M059J (cell line): ENCODE data around the gene SSRP1. TPM values are rescaled to one million over a fixed set of nuclear protein-coding genes. Genes with fewer than 3 reads are reported as not detected.

ENCODE experiments used
- DNase-seq: peaks from one replicate; pipeline ENCODE4 v3.0.0-alpha.2; 2012; ENCODE audit warnings: low read depth
- total RNA-seq: library from RNA; depleted of rRNA; stranded (reverse); fragments of >200 nt; shearing (Covaris generic); gene quantifications from 2 replicates; pipeline ENCODE4 v1.2.3, GENCODE V29; 2014

SSRP1 gene
- total RNA-seq, 1 experiment from 2014 or later: 145 TPM

DNA sequence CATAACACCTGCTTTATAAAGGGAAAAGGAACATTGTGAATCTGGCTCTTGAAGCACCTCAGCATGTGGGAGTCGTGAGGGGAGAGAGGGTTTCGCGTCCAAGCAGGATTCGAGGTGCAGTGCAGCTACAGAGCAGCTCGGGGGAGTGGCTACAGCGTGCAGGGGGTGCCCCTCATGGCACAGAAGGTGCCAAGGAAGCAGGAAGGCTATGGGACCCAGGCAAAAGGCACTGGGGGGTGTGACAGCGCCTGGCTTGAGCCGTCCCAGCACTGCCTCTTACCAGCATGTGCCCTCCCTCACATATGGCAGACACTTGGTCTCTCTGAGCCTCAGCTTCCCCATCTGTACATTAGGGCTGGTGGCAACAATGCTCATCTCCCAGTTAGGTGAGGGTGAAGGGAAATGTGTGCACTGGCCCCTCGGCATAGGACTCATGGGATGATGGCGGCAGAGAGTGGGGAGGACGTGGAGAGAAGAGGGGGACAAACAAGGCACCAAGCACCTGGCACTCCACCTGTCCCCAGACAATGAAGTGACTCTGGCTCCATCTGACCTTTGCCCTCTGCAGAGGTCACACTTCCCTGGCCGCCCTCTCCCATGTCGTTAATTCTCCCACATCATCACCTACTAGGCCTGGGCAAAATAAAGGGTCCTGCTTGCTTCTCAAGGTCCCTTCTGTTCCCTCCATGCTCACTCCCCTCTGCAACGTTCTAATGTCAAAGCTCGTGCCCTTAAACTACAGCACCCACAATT is 21.3 kb downstream of the SSRP1 start:
- DNase-seq: no peak

DNA sequence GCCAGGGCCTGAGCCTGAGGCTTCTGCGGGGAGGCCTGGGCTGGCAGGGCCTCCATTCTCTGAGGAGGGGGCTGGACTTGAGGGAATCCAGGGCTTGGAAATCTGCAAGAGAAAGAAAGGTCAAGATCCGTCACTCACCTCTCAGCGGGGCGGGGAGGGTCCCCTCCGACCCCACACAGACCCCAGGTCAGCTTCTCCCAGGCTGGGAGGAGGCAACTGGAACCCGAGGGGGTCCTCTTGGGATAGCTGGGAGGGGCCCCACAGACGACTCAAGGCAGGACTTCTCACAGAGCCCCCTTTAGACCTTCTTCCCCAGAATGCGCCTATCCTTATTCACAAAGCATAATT is 21.9 kb downstream of the SSRP1 start:
- no peak for DNase-seq

DNA sequence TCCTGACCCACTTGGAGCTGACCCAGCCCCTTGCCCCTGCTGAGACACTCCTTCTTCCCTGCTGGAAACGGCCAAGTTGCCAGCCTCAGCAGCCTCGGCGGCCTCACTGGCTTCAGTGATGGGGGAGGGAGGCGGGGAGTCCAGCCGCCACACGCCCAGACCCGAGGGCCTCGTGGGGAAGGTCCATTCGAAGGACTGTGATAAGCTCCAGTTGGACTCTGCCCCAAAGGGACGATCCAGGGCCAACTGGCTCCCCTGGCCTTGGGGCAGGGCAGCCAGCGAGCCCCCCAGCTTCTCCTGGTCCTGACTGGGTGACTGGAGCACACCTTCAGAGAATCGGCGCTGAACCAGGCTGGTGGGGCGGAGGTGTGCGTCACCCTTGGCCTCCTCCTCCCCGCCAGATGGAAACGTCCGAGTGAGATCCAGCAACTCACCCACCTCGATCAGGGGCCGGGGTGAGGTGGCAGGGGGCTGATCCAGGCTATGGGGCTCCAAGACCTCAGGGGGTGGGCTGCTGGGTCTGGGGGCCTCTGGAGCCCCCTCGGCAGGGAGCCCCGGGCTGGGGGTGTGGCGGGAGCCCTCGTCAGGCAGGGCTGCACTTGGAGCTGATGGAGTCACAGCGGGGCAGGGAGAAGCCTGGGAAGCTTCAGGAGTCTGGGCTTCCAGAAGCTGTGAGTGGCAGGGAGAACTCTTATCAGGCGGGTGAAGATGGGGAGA is 22.5 kb downstream of the SSRP1 start:
- no peak for DNase-seq

DNA sequence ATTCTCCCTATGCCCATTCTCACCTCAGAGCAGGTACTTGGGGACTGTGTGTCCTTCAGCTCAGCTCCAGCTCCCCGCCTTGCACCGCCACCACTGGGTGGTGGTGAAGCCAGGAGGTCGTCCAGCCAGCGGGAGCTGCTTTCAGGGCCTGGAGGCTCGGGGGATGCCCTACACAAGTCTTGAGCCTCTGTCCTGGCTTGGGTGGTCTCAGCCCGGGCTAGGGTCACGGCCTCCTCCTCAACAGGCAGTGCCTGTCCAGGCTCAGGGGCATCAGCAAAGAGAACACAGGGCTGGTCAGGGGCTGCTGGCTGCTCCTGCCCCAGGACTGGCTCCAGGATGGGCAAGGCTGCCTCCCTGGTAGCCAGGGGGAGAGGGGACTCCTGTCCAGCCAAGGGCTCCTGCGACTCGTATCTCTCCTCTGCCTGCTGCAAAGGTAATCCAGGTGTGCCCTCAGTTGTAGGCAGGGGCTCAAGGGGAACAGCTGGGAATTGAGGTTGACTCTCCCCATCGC is 23.1 kb downstream of the SSRP1 start:
- no peak for DNase-seq

DNA sequence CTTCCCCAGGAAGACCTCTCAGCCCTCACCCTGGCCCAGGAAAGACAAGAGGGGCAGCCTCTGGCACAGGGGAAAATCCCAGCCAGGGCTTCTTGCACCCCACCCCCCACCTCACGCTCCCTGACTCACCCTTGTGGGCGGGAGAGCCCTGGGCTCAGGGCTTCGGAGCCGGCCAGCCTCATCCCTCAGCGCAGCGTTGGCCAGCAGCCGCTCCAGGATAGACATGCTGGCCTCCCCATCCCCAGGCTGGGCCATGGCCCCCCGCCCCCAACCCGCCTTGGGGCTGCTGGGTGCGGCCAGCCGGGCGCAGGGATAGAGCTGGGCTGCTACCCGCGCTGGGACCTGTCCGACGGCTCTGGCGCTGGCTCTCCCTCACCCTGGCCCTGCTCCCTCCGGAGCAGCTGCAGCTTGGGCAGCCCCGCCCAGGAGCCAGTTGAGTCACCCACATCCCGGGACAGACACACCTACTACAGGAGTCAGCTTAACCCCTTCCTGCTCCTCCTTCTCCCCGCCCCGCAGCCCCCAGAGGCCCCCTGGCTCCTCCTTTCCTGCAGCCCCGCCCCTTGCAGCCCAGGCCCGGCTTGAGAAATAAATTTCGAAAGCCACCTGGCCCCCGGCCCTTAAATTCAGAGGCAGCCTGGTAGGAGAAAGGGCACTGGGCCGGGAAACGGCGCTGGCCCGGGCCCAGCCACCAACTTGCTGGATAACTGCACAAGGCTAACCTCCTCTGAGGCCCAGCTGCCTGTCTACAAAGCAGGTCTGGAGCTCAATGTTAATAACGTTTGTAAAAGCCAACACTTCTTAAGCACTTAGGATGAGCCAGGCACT is 24.4 kb downstream of the SSRP1 start:
- peak; percentile 95 for DNase-seq

DNA sequence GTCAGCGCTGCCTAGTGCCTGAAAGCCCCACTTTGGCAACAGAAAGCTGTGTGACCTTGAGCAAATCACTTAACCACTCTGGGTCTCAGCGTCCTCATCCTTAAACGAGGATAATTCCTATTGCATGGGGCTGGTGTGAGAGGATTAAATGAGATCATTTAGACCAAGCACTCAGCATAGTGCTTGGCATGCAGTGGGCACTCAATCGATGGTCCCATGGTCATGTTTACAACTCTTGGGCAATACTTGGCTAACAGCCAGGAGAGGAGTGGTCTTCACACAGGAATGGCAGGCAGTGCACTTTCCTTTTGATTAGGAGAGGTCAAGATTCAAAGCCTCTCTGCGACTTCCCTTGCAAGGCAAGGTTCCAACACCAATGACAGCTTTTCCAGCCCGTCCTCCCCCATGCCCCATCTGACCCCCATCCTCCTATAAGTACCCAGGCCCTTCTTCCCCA is 25.0 kb downstream of the SSRP1 start:
- peak; percentile 50 for DNase-seq

DNA sequence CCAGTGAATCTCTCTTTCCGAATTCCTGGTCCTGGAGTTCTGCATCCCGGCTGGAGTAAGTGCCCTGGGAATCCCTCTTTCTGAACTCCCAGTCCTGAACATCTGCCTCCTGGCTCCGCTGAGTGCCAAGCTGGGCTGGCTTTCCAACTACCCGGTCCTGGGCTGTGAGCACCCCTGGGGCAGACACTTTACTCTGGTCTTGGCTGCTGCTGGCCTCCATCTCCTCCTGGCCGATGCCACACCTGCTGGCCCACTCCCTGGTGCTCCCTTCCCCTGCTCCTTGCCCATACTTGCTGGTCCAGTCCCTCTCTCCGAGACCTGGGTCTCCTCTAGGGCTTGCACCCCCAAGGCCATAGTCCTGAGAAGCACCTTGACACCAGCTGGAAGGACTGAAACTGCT is 25.6 kb downstream of the SSRP1 start:
- no peak for DNase-seq

DNA sequence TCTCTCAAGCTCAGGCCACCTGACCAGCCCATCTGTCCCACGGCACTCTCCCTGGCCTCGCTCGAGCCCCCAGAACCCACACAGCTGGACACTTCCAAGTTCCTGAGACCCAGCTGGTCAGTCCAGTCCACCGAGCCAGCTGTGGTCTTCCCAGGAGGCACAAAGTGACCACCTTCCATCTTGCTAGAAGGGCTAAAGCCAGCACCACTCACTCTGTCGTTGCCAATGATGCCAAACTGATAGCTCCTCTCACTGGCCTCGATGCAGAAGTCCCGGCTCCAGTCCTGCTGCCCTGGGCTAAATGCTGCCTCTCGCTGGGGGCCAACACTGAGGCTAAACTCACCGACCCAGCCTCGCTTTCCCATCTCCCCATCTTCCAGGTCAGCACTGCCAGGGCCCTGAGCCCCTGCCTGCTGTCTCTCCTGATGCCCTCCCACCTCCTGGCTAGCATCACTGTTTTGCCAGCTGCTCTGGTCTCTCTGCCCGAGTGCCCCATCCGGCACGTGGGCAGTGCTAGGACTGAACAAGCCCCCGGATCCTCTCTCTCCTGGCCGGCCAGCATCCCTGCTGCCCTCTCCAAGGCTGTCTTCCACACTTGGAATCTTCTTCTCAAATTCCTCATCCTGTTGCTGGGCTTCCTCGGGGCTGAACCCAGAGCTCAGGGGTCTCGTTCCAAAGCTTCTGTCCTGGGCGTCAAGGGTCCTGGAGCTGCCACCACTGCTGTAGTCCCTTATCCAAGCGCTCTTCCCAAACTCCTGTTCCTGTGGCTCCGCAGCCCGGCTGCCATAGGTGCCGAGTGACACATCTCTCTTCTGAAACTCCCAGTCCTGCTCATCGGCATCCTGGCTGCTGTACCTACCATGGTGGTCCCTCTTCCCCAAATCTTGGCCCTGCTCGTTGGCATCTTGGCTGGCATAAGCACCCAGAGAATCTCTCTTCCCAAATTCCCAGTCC is 26.3 kb downstream of the SSRP1 start:
- no peak for DNase-seq

DNA sequence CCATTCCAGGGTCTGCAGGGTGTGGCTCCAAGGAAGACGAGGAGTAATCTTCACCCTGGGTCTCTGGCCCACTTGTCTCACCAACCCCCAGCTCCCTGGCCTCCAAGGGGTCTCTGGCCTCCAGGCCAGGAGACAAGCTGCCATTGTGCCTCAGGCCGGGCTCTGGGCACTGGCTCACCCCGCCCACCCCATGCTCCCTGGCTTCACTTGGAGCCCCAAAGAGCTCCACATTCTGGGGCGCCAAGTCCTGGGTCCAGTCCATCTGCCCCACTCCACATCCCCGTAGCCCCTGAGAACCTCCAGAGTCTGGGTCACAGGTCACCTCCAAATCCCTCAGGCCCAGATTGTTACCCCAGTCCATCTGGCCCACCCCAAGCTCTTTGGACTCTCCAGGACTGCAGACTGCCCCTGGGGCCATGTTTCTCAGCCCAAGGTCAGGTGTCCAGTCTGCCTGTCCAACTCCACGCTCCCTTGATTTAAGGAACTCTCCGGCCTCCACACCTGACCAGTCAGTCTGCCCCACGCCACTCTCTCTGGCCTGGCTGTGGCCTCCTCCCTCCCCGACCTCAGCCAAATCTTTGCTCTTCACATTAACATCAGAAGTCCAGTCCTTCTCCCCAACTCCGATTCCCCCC is 27.1 kb downstream of the SSRP1 start:
- DNase-seq: no peak

DNA sequence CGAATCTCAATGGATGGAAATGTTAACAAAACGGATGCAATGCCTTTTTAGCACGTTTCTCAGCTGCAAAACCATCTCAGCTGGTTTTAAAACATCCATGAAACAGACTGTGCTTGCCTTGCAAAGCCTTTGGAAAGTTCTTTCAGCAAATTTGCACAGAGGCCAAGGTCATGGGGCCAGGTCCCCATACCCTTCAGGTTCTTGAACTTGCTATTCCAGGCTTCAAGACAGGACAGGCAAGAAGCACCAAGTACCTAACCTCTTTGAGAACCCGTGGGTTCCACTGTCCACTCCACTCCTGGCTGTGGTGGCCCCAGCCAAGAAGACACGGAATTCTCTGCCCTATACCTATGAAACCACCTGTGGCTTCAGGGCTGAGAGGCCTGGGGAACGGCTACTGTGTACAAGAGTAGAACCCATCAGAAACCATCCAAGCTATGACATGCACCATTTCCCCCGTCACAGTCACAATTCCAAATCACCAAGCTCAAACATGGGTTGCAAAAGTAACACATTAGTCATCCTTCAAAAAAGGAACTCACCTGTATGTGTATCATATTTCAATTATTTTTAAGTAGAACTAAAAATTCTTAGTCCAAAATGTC is 27.9 kb downstream of the SSRP1 start:
- DNase-seq: no peak

DNA sequence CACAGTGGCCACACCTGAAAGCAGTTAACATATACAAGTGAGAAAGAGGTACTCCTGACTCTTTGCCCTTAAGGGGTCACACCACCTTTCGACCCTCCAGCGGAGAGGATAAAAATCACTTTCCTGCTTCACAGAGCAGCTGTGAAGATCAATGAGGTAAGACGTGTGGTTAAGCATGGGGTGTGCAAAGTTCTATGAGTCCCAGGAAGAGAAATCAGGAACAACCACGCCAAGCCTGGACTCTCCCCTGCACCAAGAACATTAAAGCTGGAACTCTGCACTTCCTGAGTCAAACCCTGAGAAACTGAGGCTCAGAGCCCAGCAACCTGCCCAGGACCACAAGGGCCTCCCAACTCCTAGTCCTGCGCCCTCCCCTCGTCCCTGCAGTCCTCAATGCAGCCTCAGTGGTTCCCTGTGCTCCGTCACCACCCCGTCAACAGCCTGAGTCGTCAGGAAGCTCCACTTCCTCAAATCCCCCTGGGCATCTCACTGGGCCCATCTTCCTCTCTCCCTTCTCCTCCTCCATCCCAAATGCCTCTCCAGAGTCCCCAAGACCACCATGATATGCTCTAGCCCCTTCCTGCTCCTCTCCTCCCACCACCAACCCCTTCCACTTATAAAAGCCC is 28.6 kb downstream of the SSRP1 start:
- no peak for DNase-seq

DNA sequence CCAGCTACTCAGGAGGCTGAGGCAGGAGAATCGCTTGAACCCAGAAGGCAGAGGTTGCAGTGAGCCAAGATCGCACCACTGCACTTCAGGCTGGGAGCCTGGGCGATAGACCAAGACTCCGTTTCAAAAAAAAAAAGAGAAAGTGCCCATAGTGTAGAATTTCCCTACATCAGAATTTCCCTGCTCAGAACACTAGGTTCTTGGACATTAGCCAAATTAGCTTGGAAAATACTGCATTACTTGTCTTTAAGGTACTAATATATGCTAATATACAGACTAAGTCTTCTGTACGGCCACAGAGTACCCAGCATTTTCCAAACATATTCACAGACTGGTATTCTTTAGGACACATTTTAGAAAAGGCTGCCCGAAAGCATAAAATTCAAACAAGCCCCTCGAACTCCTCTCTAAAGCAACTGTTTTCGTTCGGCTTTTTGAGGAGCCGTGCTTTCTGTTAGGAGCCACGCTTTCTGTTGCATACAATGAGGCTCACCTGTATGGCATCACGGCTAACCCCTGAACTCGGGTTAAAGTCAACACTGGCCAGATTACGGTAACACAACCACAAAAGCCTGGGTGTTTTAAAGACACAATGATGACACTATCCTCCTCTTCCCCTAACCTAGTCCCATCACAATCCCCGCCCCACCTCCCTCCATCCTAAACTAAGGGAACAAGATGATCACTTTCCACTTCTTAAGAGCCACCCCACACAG is 29.4 kb downstream of the SSRP1 start:
- no peak for DNase-seq

DNA sequence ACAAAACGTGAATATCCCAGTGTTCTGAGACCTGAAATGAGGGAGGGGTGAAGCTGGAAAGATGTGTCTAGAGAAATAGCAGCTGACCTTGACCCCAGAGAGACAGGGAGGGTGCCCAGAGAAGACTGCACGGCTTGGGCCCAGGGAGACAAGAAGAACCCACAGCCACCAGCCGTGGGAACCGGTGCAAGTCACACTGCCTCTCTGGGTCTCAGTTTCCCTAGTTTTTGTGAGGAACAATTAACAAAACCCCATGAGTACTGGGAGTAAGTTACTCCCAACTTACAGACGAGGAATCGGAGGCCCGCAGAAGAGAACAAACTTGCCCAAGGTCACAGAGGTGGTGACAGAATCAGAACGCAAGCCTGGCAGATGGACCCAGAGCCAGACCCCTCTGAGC is 30.2 kb downstream of the SSRP1 start:
- DNase-seq: no peak

DNA sequence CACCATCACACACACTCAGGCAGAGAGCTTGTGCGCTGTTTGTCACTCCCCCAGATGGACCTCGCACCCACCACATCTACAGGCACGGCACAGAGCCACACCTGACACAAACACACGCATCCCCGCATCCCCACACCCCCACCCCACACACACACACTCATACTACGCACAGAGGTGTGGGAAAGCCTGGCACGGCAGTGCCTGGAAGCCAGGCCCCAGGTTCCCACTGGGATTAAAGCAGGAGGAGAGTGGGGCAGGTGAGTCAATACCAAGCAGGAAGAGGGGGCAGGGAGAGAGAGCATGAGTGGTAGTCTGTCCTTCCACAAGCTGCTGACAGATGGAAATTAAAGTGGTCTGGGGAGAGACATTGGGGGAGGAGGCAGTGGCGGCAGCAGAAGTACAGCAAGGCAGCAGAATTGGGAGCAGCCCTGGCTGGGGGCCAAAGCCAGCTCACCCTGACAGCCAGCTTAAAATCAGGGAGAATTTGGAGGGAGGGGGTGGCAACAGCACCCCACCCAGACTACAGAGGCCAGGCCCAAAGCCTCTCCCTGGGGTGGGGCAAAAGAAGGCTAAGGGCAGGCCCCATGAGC is 31.6 kb downstream of the SSRP1 start:
- no peak for DNase-seq

DNA sequence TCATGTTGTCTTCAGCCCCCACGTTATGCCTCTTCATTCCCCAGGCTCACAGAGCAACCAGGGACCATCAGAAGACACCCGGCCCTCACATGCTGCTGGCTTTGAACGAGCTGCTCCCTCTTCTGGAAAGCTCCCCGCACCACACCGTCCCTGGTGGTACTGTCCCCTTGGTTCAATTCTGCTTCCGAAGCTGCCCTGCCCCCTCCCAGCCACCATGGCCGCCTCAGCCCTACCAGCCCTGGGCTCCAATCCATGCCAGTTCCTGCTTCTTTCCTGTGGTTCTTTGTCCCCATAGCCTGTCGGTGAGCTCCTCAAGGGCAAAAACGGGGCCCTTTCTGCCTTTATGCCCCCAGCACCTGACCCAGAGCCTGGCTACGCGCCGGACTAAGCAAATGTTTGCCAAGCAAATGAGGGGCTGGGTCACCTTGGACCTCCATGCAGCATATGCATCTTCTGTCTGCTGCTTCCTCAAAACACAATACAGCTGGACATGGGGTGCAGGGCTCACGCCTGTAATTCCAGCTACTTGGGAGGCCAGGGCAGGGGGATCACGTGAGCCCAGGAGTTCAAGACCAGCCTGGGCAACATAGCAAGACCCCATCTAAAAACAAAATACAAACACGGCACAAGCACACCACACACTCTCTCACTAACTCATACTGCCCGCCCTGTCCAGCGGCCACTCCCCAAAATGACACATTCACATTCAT is 32.3 kb downstream of the SSRP1 start:
- no peak for DNase-seq

DNA sequence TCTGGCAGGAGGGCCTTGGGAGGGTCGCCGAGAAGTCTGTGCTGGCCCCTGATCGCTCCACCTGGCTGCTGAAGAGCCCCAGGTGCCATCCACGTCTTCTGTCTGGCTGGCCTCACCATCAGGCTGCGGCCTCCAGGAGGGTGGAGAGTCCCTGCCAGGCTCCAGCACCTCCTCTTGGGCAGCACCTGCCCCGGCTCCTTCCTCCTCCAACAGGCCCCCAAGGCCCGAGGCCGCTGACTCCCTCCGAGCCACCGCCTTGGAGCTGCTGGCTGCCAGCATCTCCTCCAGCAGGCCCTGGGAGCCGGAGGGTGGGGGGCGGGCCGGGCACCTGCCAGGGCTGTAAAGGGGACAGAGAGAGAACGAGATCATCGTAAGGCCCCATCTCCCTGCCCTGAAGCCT is 33.2 kb downstream of the SSRP1 start:
- DNase-seq: no peak

DNA sequence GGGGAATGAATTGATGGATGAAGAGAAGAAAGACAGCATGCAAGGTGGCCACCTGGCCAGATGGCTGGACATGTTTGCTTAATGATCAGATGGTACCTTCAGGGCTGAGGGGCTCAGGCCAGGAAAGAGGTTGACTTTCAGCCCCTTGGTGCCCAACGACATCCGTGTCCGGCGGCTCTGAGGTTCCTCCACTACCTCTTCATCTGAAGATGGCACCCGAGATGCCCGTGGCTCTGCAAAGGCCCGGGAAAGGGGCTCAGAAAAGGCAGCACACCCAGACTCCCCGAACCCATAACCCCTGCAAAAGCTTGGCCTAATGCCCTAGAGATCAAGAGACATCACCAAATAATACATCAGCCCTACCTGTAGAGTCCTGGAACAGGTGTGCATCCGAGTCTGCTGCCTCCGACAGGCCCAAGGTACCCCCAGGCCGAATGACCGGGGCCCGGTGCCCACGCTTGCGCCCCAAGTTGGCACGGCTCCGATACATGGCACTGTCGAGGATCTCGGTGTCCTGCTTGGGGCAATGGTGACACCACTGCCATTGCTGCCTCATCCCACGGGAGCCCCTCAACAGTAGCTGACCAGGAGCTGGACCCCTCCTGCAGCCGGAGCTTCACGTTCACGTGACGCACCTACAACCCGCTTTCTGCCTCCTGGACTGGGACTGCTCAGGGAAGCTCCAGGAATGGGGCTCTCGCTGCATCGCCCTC is 33.8 kb downstream of the SSRP1 start:
- no peak for DNase-seq
